Pulmonary artery endothelial cell (primary cell): ENCODE data around the gene GJE1. TPM values are rescaled to one million over a fixed set of nuclear protein-coding genes. Genes with fewer than 3 reads are reported as not detected.
"Not testable (repeated sequence)": the region's sequence is repeated elsewhere in the genome, so short reads cannot be mapped to it uniquely, and the experiment has no call there.

ENCODE experiments used
- DNase-seq: peaks from one replicate; pipeline ENCODE4 v3.0.0-alpha.2; 2011; ENCODE audit warnings: low read depth, low spot score
- total RNA-seq: library from RNA; depleted of rRNA; stranded (reverse); fragments of >200 nt; gene quantifications from 2 replicates; pipeline ENCODE4 v1.2.3, GENCODE V29; 2014

GJE1 gene
- total RNA-seq, result not detected in 2 replicates

GRCh38 chr6:142132625-142133024 lies at the start of gene GJE1:
Gene GJE1 (plus strand): TSS chr6:142132925. CDS start chr6:142133159, 234 bp downstream.
- DNase-seq, result no peak

DNA sequence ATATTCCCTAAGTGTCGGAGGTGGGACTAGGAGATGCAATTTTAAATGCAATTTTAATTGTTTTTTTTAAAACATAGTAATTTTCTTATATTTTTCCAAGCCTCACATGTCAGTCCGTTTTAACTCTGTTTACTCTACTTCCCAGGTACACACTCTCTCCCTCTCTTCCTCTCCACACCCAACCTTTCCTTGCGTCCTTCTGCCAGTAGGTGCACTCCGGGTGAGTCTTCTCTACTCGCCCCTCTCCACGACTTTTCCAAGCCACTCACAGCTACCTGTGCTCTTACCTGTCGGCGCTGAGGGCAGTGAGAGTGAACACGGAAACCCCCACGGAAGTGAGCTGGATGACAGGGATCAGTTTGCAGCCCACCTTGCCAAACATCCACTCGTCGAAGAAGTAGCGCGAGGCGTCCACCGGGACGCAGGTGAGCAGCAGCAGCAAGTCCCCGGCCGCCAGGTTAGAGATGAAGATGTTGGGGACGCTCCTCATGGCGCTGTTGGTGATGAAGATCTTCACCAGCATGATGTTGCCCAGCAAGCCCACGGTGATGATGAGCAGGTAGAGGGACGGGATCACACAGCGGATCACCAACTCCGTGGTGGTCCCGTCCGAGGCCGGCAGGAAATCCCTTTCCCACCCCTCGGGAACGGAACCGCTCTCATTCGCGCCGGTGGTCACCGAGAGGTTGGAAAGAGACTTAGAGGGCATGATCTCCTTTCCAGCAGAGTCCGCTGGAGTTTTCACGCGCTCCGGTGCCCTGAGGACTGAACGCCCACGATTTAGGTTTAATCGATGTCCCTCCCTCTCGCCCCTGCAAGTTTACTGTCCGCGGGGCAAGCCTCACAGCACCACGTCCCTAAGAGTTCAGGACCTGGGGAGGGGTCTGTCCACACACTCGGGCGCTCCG lies 44.5 kb upstream of the GJE1 start:
- no peak for DNase-seq

GRCh38 chr6:142088858-142089216 lies 43.9 kb upstream of the GJE1 start:
- peak; percentile 1 for DNase-seq

GRCh38 chr6:142104820-142105219 lies 27.9 kb upstream of the GJE1 start:
- DNase-seq, result not testable (repeated sequence)

- not testable (repeated sequence) for DNase-seq
Measured at GRCh38 chr6:142110820-142111219, 21.9 kb upstream of the GJE1 start.

DNA sequence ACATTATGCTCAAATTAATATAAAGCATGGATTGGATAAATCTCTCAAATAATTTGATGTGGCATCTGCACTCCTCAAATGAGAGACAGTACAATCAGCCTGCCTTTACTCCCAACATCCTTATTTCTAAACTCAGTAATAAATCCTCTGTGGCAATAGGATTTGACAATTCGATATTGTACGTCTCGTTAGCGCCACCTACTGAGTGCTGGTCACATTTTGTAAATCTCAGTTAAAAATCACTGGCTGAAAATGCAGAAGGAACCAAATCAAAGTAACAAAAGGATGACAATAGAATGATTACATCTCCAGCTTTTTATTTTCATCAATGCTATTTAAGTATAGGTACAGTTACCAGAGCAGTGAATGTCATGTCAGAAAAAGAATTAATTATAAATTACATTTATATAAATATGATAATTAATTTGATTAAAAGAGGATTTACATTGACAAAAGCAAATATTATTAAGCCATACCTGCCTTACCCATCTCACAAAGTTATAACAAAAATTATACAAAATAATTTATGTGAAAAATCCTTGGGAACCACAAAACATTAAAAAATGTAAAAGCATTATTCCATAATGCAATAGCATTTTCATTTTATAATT lies 20.2 kb upstream of the GJE1 start:
- DNase-seq, result peak; percentile 32

DNA sequence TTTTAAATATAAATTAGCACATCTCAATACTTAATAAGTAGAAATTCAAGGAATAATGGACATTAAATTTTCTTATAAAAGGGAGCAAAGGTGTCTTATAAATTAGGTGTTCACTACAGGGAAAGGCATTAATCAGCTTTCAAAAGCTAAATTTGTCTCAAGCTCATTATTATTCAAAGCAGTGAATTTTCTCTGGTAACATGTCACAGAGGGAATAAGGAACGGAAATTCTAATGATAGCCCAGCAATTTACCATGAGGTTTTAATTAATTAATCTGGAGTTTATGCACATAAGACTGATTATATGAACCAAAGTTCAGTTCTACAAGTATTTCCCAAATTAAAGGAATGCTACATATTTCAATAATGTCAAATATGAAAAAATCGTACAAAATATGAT lies 15.4 kb upstream of the GJE1 start:
- no peak for DNase-seq

DNA sequence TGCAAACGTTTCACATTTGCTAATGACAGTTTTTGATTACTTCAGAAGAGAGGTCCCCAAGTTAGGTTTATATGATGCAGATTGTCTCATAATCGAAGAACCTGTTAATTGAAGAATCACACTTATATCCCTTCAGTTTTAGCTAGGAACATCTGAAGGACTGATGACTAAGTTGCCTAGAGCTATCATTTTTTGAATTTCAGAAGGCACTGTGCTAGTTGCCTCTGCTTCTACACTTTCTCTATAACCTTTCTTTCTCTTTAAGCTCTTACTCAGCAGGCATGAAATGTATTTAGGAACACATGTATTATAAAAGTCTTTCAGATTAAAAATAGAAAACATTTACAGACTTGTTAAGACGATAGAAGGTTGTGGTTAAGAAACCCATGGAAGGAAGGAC lies 14.4 kb upstream of the GJE1 start:
- DNase-seq, result no peak

- no peak for DNase-seq
Measured at GRCh38 chr6:142118925-142119324, 13.8 kb upstream of the GJE1 start.

DNA sequence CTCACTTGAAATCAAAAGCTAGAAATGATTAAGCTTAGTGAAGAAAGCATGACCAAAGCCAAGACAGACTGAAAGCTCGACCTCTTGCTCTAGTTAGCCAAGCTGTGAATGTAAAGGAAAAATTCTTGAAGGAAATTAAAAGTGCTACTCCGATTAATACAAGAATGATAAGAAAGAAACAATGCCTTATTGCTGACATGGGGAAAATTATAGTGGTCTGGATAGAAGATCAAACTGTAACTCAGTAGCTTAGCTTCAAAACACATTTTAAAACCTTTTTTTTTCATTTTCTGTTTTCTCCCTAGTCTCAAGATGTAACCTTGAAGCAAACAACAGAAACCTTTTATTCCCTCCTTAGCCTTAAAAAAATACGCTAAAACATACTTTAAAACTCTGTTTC lies 11.4 kb upstream of the GJE1 start:
- DNase-seq, result no peak

GRCh38 chr6:142130814-142131213 lies 1.9 kb upstream of the GJE1 start:
- DNase-seq, result no peak

- DNase-seq, result no peak
Measured at GRCh38 chr6:142138876-142139275, 6.2 kb downstream of the GJE1 start.

GRCh38 chr6:142141531-142141930 lies 8.8 kb downstream of the GJE1 start:
- DNase-seq, result not testable (repeated sequence)

- DNase-seq, result peak; percentile 98
Measured at GRCh38 chr6:142146828-142147662, 14.3 kb downstream of the GJE1 start, which contains the start of the genes NMBR and VTA1. Gene NMBR (minus strand): TSS chr6:142147122. CDS start chr6:142088658, 58,464 bp downstream. Gene VTA1 (plus strand): TSS chr6:142147263. CDS start chr6:142147288, 25 bp downstream.

- no peak for DNase-seq
Measured at GRCh38 chr6:142152746-142153145, 20.0 kb downstream of the GJE1 start.

DNA sequence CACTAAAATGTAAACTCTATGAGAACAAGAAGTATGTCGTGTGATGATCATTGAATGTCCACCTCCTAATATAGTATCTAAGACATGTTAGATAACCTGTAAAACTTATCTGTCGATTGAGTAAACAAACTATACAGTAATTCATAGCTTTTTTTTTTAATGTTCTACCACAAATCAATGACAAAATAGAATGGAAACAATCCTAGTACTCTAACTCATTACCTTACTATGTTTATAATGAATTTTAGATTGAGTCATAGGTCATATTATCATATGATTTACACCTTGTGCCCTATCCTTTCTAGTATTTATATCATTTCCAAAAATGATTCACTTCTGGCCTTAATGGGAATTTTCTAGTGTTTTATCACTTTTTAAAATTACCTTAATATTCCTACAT lies 20.5 kb downstream of the GJE1 start:
- no peak for DNase-seq

GRCh38 chr6:142154336-142154735 lies 21.6 kb downstream of the GJE1 start:
- no peak for DNase-seq

GRCh38 chr6:142155091-142155490 lies 22.4 kb downstream of the GJE1 start:
- DNase-seq, result no peak

DNA sequence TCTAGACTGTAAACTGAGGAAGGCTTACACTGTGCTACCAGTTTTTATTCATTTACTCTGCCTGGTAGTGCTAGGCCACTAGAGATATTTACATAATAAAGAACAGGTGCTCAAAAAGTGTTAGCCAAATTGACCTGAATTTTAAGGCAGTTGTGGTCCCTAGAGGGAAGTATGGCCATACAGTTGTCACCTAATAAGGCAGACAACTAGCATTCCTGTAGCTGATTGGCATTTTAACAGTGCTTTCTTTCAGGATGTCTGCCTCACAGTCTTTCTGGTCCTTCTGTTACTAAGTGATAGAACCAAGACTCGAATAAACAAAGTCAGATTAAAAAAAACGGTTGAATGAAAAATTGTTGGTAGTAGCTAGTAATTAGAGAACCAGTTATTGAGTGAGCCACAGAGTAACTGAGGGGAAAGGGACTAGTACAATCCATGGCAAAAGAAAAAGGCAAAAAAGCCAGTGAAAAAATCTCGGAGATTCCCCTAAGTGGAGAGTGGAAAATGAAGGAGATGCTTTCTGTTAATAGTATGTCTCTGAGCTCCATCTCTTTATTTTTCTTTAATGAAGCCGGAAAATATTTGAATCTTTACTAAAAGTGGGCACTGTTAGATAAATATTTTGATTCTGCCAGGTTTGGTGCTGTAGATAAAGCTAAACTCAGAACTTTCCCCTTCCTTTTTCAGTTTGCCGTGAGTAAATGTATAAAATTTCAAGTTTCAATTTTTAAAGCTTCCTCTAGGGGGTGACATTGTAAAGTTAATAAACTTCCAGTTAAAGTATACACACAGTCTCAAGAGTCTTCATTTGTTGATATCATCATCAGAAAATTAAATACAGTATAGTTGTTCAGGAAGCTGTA lies 23.4 kb downstream of the GJE1 start:
- no peak for DNase-seq

DNA sequence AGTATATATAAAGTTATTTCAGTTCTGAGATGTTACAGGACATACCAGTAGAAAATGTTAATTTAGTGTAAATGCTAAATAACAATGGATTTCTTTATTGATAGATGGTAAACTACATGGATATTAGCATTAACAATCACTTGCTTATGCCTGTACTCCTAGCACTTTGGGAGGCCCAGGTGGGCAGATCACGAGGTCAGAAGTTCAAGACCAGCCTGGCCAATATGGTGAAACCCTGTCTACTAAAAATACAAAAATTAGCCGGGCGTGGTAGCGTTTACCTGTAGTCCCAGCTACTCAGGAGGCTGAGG lies 24.0 kb downstream of the GJE1 start:
- DNase-seq, result not testable (repeated sequence)

GRCh38 chr6:142162780-142163179 lies 30.1 kb downstream of the GJE1 start:
- no peak for DNase-seq
